Fibroblast of skin of right biceps (primary cell): Measurements from ENCODE around the gene HDAC2.

Source experiments
- DNase-seq: peaks from one replicate; pipeline ENCODE4 v3.0.0-alpha.2; 2013

The HDAC2 gene

DNA sequence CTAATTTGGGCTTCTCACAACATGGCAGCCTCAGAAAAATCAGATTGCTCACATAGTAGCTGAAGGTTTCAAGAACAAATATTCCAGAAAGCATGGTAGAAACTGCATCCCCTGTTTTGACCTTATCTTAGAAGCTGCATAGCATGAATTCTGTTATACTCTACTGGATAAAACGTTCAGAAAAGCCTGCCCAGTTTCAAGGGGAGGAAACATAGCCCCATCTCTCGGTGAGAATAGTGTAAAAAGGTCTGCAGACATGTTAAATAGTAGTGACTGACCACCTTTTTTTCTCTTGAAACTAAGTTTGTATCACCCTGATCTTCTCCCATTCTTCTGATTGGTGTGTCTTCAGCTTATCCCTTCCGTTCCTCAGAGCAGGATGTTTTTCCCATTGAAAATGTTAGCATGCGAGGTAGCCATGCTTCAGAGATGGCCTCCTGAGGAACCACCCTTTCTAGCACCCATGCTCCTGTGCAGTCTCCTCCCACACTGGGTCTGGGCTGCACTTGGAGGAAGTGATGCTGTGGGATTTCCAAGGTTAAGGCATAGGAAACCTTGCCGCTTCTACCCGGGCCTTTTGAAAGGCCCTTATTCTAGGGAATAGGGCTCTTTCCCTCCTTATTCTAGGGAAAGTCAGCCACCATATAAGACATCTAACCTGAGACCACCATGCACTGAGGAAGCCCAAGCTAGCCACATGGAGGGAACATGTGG lies 63.7 kb downstream of the HDAC2 start:
- DNase-seq, result peak; percentile 17

DNA sequence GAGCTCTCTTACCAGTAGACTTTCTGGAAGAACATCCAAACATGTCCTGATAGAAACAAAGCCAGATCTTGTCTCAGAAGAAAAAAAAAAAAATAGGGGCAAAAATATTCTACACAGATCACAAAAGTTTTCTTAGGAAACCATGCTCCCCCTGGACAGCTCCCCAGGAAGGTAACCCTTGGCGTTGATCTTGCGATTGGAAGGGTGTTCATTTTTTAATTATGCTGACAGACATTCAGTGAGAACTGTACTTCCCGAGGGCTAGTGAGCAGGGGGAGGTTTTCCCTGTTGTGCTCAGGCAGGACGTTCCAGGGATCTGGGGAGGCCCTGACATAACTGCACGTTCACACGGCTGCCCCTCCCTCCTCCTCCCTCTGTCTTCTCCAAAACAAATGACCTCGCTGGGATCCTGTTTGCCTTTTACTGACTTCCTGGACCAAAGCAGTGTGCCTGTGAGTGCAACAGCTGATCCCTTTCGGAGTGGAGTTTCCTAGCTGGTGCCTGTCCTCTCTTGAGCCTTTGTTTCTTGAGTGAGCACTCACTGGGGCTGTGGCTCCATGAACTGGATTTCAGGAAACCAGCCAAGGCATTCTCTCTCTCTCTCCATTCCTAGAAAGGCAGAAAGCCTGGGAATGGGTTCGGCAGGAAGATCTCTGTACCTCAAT lies 67.2 kb downstream of the HDAC2 start:
- DNase-seq, result peak; percentile 68

DNA sequence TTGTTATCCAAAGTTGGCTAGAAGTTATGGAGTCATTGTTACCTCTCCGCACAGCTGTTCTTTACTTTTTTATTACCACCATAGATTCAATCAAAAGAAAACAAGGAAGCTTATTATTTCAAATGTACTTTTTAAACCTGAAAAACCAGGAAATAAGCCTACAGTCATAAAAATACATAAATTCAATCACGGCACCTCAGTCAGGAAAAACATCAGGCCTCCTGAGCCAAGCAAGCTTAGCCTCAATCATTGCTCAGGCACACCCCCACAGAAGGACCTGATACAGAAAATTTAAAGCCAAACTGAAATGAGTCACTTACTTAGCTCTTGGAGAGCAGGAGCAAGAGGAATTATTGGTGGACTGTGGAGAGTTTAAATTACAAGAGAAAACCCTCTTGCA lies 69.5 kb downstream of the HDAC2 start:
- peak; percentile 62 for DNase-seq

DNA sequence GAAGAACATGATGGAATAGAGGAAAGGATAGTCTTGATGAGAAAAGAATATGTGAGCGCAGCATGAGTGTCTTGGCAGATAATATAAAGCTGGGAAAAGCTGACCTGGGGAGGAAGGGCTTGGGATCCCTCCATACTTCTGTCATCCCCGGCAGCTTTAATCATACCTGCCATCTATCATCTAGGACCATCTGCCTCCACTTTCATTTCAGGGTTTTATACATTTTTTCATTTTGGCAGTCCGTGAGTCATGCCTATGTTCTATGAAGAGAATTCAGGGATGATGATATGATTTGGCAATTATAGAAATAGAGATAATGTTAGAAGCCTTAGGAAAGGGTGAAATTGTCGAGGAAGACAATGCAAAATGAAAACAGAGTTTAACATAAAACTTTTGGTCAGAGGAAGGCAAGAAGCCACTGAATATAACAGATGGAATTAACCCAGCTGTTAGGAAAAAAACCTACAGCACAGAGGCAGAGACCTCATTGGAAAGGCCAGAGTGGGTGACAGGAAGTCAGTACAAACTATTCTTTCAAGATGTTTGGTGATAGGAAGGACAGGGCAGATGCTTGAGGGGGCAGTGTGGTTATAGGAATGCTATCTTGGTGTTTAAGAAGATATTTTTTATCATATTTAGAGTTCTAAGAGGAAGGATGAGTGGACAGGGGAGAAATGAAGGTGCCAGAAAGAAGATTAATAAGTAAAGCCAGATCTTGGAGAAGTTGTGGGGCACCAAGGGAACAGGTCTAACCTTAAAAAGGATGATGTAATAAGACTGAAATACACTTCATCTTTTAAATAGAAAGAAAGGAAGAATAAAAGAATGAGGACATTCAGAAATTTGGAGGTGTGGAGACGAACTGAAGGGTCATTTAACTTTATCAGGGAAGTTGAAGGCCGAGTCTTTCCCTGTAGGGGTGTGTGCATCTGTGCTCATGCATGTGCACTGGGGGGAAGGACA lies 76.0 kb downstream of the HDAC2 start:
- DNase-seq, result peak; percentile 90

DNA sequence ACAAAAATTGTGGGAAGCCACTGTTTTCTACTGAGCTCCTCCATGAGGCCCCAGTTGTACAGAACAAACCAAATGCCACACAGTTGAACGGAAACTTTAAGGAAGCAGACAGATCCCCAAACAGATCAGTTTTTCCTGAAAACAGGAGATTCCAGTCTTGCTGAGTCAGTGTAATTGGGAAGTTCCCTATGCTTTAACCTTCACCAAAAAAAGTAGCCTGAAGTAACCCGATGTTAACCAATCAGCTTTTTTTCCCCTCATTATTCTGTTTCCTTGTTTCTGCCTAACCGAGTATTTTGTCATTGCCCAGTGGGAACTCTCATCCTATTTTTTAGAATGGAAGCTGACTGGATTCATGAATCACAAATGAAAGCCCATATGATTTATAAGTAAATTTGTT lies 77.1 kb downstream of the HDAC2 start:
- peak; percentile 84 for DNase-seq

- no peak for DNase-seq
Measured at GRCh38 chr6:113893451-113893850, 77.5 kb downstream of the HDAC2 start.

GRCh38 chr6:113888956-113889630 lies 81.9 kb downstream of the HDAC2 start:
- DNase-seq, result no peak

DNA sequence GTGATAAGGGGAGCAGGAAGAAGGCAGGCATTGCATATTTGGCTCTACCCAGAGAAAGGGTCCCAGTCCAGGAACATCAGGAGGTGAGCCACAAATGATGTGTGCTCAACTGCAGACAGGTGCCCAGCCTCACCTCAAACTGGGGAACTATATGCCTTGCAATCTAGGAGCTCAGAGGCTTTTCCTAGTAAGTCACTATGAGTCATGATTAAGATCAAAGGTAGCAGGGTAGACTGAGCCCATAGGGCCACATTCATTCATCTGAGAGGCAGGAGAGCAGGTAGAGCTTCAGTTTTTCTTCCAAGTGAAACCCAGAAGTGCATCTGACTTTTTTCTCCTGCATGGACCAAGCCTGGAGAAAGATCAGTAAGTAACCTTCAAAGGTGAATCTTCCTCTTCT lies 82.5 kb downstream of the HDAC2 start:
- no peak for DNase-seq

DNA sequence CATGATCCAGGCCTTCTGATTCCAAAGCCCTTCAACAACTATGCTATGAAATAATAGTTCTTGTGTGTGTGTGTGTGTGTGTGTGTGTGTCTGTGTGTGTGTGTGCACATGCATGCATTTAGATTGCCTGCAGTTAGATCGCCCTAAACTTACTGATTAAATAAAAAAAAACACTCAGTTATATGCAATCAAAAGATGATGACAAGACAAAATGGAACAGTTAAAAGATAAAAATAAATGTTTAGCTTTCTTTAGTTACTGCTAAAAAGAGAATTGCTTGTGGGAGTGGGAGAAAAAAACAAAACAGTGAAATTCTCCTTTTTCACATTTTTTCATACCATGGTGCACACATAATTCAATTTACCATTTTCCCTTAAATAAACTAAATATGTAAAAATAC lies 84.4 kb downstream of the HDAC2 start:
- no peak for DNase-seq

GRCh38 chr6:113884011-113884410 lies 86.9 kb downstream of the HDAC2 start:
- no peak for DNase-seq
